ENCODE measurements around the gene RPLP1.

RPLP1 gene

DNA sequence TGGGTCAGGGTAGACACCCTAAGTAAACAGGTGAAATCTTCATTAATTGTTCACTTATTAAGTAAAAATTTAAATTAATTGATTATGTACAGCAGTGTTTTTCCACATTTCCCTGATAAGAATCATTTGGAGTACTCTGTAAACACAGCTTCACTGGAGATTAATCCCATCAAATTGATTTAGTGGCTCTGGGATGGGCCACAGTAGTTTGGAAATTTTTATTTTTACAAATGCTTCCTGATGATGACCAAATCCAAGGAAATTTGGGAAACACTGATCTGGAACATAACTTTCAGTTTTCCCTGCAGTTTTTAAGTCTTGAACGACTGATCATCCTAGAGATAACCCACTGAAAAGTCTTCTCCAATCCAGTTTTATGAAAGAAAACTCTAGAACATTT lies 18.8 kb upstream of the RPLP1 start:
- peaks cover 11% of the 10 kb centered on the region; the same call in 1 of the 2 replicates for H3K79me2 ChIP-seq (ENCODE audit: low read length)
- no peak overlapping the region for H3K9ac ChIP-seq (ENCODE audit: low read length)

DNA sequence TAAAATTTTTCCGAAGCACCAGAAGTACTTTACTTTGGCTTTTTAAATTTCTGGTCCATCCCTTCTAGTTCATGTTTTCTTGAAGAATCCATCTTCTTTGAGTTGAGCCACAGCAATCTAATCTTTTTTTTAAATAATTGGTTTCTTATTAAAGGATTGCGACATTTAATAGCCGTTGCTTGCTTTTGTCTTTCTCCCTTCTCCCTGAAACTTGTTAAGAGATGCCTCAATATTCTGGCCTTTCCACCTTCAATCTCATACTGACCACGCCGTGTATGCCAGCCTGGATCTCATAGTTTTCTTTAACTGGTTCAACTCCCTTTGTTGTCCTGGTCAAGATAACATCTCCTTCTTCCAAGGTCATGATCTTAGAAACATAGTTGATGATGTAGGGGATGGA lies 18.4 kb upstream of the RPLP1 start:
- no peak overlapping the region for H3K27ac ChIP-seq (ENCODE audit: low read length)
- H3K79me2 ChIP-seq (ENCODE audit: low read length), result peaks cover 11% of the 10 kb centered on the region; the same call in 1 of the 2 replicates
- H3K9me3 ChIP-seq (ENCODE audit: insufficient read depth, low read length), result no peaks in the 10 kb centered on the region
- H3K9ac ChIP-seq (ENCODE audit: low read length), result no peak overlapping the region
- H3K4me3 ChIP-seq (ENCODE audit: low read length), result no peak overlapping the region
- no peak overlapping the region for H2AFZ ChIP-seq (ENCODE audit: low read depth, low read length)
- no peak for TF ChIP-seq EZH2phosphoT487 (IDR thresholded peaks at IDR 0.05; ENCODE audit: low read depth)
- TF ChIP-seq, protein P1, sequence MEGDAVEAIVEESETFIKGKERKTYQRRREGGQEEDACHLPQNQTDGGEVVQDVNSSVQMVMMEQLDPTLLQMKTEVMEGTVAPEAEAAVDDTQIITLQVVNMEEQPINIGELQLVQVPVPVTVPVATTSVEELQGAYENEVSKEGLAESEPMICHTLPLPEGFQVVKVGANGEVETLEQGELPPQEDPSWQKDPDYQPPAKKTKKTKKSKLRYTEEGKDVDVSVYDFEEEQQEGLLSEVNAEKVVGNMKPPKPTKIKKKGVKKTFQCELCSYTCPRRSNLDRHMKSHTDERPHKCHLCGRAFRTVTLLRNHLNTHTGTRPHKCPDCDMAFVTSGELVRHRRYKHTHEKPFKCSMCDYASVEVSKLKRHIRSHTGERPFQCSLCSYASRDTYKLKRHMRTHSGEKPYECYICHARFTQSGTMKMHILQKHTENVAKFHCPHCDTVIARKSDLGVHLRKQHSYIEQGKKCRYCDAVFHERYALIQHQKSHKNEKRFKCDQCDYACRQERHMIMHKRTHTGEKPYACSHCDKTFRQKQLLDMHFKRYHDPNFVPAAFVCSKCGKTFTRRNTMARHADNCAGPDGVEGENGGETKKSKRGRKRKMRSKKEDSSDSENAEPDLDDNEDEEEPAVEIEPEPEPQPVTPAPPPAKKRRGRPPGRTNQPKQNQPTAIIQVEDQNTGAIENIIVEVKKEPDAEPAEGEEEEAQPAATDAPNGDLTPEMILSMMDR (IDR thresholded peaks at IDR 0.05; ENCODE audit: low read depth, low read length), result no peak
- no peaks in the 10 kb centered on the region for H4K20me1 ChIP-seq (ENCODE audit: insufficient read depth, low read length)
- H3K36me3 ChIP-seq (replicated peaks; ENCODE audit: low read depth, low read length), result peaks cover 76% of the 10 kb centered on the region
- H3K4me1 ChIP-seq (ENCODE audit: low read length), result peaks cover 1% of the 10 kb centered on the region; the same call in 1 of the 2 replicates
- H3K4me2 ChIP-seq (ENCODE audit: low read length), result no peak overlapping the region
- H3K27me3 ChIP-seq (ENCODE audit: low read depth, low read length), result no peaks in the 10 kb centered on the region

More for the DNA sequence above, 18.8 kb upstream of the RPLP1 start:
- Histone ChIP-seq H3K9me3 (ENCODE audit: insufficient read depth, low read length) (no peaks in the 10 kb centered on the region), H3K4me3 (ENCODE audit: low read length) (no peak overlapping the region), H3K36me3 (replicated peaks; ENCODE audit: low read depth, low read length) (peaks cover 77% of the 10 kb centered on the region), H3K4me1 (ENCODE audit: low read length) (no peaks in the 10 kb centered on the region), H3K27me3 (ENCODE audit: low read depth, low read length) (no peaks in the 10 kb centered on the region), H3K27ac (ENCODE audit: low read length) (no peak overlapping the region), H4K20me1 (ENCODE audit: insufficient read depth, low read length) (no peaks in the 10 kb centered on the region), H2AFZ (ENCODE audit: low read depth, low read length) (no peak overlapping the region), H3K4me2 (ENCODE audit: low read length) (no peak overlapping the region)
- TF ChIP-seq, protein P1 (IDR thresholded peaks at IDR 0.05; ENCODE audit: low read depth, low read length), result no peak
- no peak for TF ChIP-seq EZH2phosphoT487 (IDR thresholded peaks at IDR 0.05; ENCODE audit: low read depth)

DNA sequence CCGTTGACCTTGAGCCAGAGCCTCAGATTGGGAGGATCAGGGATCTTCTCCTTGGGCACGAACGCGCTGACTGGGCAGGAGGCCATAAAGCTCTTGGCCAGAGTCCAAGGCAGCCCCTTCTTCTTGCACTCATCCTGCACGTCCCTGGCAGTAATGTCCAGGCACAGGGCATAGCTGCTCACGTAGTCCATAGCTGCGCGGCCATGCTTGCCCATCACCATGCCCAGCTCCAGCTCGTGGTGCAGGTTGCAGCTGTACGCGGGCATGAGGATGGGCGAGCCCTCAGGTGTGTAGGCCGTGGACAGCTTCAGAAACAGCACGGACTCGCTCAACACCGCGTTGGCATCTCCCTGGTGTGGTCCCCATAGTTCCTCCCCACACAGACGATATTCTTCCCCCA lies 17.9 kb upstream of the RPLP1 start:
- peaks cover 76% of the 10 kb centered on the region for H3K36me3 ChIP-seq (replicated peaks; ENCODE audit: low read depth, low read length)

DNA sequence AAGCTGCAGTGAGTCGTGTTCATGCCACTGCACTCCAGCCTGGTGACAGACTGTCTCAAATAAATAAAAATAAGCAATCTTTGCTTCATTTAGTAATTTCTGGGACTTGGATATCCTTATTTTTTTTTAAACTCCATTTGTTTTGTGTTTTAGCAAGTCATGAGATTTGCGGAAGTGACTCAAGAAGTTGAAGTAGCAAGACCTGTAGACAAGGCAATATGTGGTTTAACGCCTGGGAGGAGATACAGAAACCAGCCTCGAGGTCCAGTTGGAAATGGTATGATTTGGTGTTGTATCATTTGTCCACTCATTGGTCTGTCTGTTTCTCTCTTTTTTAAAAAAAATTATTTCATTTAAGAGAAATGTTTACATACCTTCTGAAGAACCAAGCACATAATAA lies 16.6 kb upstream of the RPLP1 start:
- no peak for TF ChIP-seq EZH2phosphoT487 (IDR thresholded peaks at IDR 0.05; ENCODE audit: low read depth)
- TF ChIP-seq, protein P1 (IDR thresholded peaks at IDR 0.05; ENCODE audit: low read depth, low read length), result no peak
- Histone ChIP-seq H3K4me2 (ENCODE audit: low read length) (no peak overlapping the region), H3K9me3 (ENCODE audit: insufficient read depth, low read length) (no peaks in the 10 kb centered on the region), H4K20me1 (ENCODE audit: insufficient read depth, low read length) (no peaks in the 10 kb centered on the region), H2AFZ (ENCODE audit: low read depth, low read length) (no peak overlapping the region), H3K27ac (ENCODE audit: low read length) (no peak overlapping the region), H3K9ac (ENCODE audit: low read length) (no peak overlapping the region), H3K36me3 (replicated peaks; ENCODE audit: low read depth, low read length) (peaks cover 75% of the 10 kb centered on the region), H3K4me3 (ENCODE audit: low read length) (no peak overlapping the region), H3K4me1 (ENCODE audit: low read length) (peaks cover 9% of the 10 kb centered on the region; the same call in 1 of the 2 replicates), H3K79me2 (ENCODE audit: low read length) (peaks cover 8% of the 10 kb centered on the region; the same call in 1 of the 2 replicates), H3K27me3 (ENCODE audit: low read depth, low read length) (no peaks in the 10 kb centered on the region)

More for the DNA sequence above, 17.9 kb upstream of the RPLP1 start:
- H3K4me1 ChIP-seq (ENCODE audit: low read length), result peaks cover 5% of the 10 kb centered on the region; the same call in 1 of the 2 replicates
- H3K79me2 ChIP-seq (ENCODE audit: low read length), result peaks cover 11% of the 10 kb centered on the region; the same call in 1 of the 2 replicates
- H3K27me3 ChIP-seq (ENCODE audit: low read depth, low read length), result no peaks in the 10 kb centered on the region
- no peaks in the 10 kb centered on the region for H3K9me3 ChIP-seq (ENCODE audit: insufficient read depth, low read length)
- H3K27ac ChIP-seq (ENCODE audit: low read length), result no peak overlapping the region
- H4K20me1 ChIP-seq (ENCODE audit: insufficient read depth, low read length), result no peaks in the 10 kb centered on the region
- no peak overlapping the region for H3K4me2 ChIP-seq (ENCODE audit: low read length)
- TF ChIP-seq, protein P1 (IDR thresholded peaks at IDR 0.05; ENCODE audit: low read depth, low read length), result no peak
- no peak for TF ChIP-seq EZH2phosphoT487 (IDR thresholded peaks at IDR 0.05; ENCODE audit: low read depth)
- no peak overlapping the region for H2AFZ ChIP-seq (ENCODE audit: low read depth, low read length)
- no peak overlapping the region for H3K4me3 ChIP-seq (ENCODE audit: low read length)
- H3K9ac ChIP-seq (ENCODE audit: low read length), result no peak overlapping the region
